A549 (cell line): ENCODE results near the gene CLK2. TPM values are rescaled to one million over a fixed set of nuclear protein-coding genes. Genes with fewer than 3 reads are reported as not detected.

Experiments
- ATAC-seq, 2 experiments: fragments of 200-7000 bp in 1 of 2; fragments of >200 bp in 1 of 2; cut with Nextera tagmentation in 1 of 2; cut with Tn5 transposase in 1 of 2; 3 replicates each; pipeline versions ENCODE4 v1.8.0 to v1.9.1; 2018 to 2020; ENCODE audit warnings: mild to moderate bottlenecking in 1 of 2, moderate library complexity in 1 of 2
- CTCF ChIA-PET: fragments of 300-600 bp; sonication (Branson Sonifier 250); formaldehyde crosslinking; extraction: SDS; loops from one replicate; lab custom pipeline; 2021; ENCODE audit warnings: antibody characterized with exemption, inconsistent platforms; lab: Yijun Ruan, JAX
- POLR2A ChIA-PET: fragments of 350-600 bp; formaldehyde crosslinking; extraction: SDS; loops from one replicate; lab custom pipeline; 2021; ENCODE audit warnings: antibody characterized with exemption, inconsistent platforms; lab: Yijun Ruan, JAX
- DNase-seq, 2 experiments: peaks; one replicate each; pipeline versions ENCODE4 v3.0.0 to v3.0.0-alpha.2; 2011 to 2016; ENCODE audit warnings: low read depth in 1 of 2, low spot score in 1 of 2
- FAIRE-seq: peaks from 2 replicates; lab custom pipeline; 2011; peaks lifted over from hg19 to GRCh38; lab: Jason Lieb, UNC
- H3K27ac ChIP-seq, 2 experiments: fragments of >200 bp; sonication (Bioruptor Twin); formaldehyde crosslinking; 3 replicates each; pipeline ENCODE4 v1.5.1; 2016 to 2017
- H3K4me1 ChIP-seq: fragments of >200 bp; sonication (Bioruptor Twin); formaldehyde crosslinking; 3 replicates; pipeline ENCODE4 v1.6.1; 2016
- H3K4me2 ChIP-seq: fragments of >200 bp; sonication (Bioruptor Twin); formaldehyde crosslinking; 3 replicates; pipeline ENCODE4 v1.6.1; 2016
- H3K4me3 ChIP-seq: fragments of >200 bp; sonication (Bioruptor Twin); formaldehyde crosslinking; 3 replicates; pipeline ENCODE4 v1.5.1; 2016
- H3K9me3 ChIP-seq: fragments of >200 bp; sonication (Bioruptor Twin); formaldehyde crosslinking; 3 replicates; pipeline ENCODE4 v1.6.1; 2016
- BHLHE40 ChIP-seq: IDR thresholded peaks from 2 replicates; pipeline ENCODE4 v1.6.1; 2012; ENCODE audit warnings: low read depth, low read length, inconsistent platforms
- CBX2 ChIP-seq: fragments of 200-600 bp; sonication (generic); IDR thresholded peaks from 2 replicates; pipeline ENCODE4 v1.6.1; 2016; ENCODE audit warnings: low read depth, mild to moderate bottlenecking, borderline replicate concordance
- CEBPB ChIP-seq, 2 experiments: fragments of >200 bp in 1 of 2; sonication (Bioruptor Twin) in 1 of 2; formaldehyde crosslinking in 1 of 2; IDR thresholded peaks; 2 replicates each; pipeline ENCODE4 v1.6.1; 2012 to 2016
- CHD4 ChIP-seq: fragments of 200-600 bp; sonication (generic); IDR thresholded peaks from 2 replicates; pipeline ENCODE4 v1.6.1; 2016; ENCODE audit warnings: antibody characterized with exemption, mild to moderate bottlenecking, borderline replicate concordance
- E2F6 ChIP-seq: IDR thresholded peaks from 2 replicates; pipeline ENCODE4 v1.6.1; 2012; ENCODE audit warnings: low read depth, borderline replicate concordance
- EP300 ChIP-seq, 2 experiments: fragments of >200 bp; sonication (Bioruptor Twin); formaldehyde crosslinking; IDR thresholded peaks; 2 replicates in 1 of 2; 3 replicates in 1 of 2; pipeline ENCODE4 v1.6.1; 2016 to 2017
- NFE2L2 ChIP-seq: fragments of 150-350 bp; conservative IDR thresholded peaks from 2 replicates; pipeline ENCODE4 v1.6.1; 2014; ENCODE audit warnings: low read length
- NR3C1 ChIP-seq: fragments of >200 bp; sonication (Bioruptor Twin); formaldehyde crosslinking; IDR thresholded peaks from 3 replicates; pipeline ENCODE4 v1.6.1; 2017
- PBX3 ChIP-seq: IDR thresholded peaks from 2 replicates; pipeline ENCODE4 v1.6.1; 2012
- RAD21 ChIP-seq, 2 experiments: fragments of >200 bp in 1 of 2; sonication (Bioruptor Twin) in 1 of 2; formaldehyde crosslinking in 1 of 2; IDR thresholded peaks in 1 of 2; conservative IDR thresholded peaks in 1 of 2; 2 replicates in 1 of 2; 3 replicates in 1 of 2; pipeline ENCODE4 v1.6.1; 2012 to 2018; ENCODE audit warnings: inconsistent platforms in 1 of 2
- RCOR1 ChIP-seq: fragments of 150-350 bp; IDR thresholded peaks from 2 replicates; pipeline ENCODE4 v1.6.1; 2014; ENCODE audit warnings: antibody characterized with exemption, low read length, low read depth
- TFCP2L1 ChIP-seq: fragments of 250-450 bp; sonication (Bioruptor Pico); IDR thresholded peaks from 2 replicates; pipeline ENCODE4 v1.5.0; 2021; ENCODE audit warnings: mild to moderate bottlenecking
- ZSCAN20 ChIP-seq: fragments of 250-450 bp; sonication (Bioruptor Pico); IDR thresholded peaks from 2 replicates; pipeline ENCODE4 v1.8.0; 2022; ENCODE audit warnings: mild to moderate bottlenecking, moderate library complexity
- WGBS: methylation state at CpG from one replicate; pipeline ENCODE4 v1.1.6; 2017; ENCODE audit errors: missing lambda C conversion rate; 5-methylcytosine and 5-hydroxymethylcytosine counted together
- polyA plus RNA-seq, 4 experiments: library from polyadenylated mRNA; depleted of rRNA in 3 of 4; stranded (reverse); fragments of >200 nt; fragmentation: RNase III in 1 of 4; extraction: RNeasy Plus Mini Kit Qiagen cat#74134 plus additional on column Dnase treatment in 1 of 4; gene quantifications; 2 replicates in 3 of 4; 3 replicates in 1 of 4; pipeline ENCODE4 v1.2.3, GENCODE V29; 2011 to 2017
- TF ChIP-seq, protein P1 (sequence below): fragments of 250-450 bp; sonication (Bioruptor Pico); IDR thresholded peaks from 2 replicates; pipeline ENCODE4 v1.5.0; 2020; ENCODE audit warnings: low read depth, mild to moderate bottlenecking, moderate library complexity
- TF ChIP-seq, protein P2 (sequence below): fragments of 200-600 bp; sonication (generic); IDR thresholded peaks from 2 replicates; pipeline ENCODE4 v1.6.1; 2016; ENCODE audit warnings: antibody characterized with exemption, mild to moderate bottlenecking, moderate library complexity
- TF ChIP-seq, protein P3 (sequence below): fragments of >200 bp; sonication (Bioruptor Twin); formaldehyde crosslinking; IDR thresholded peaks from 3 replicates; pipeline ENCODE4 v1.5.1; 2016

The CLK2 gene
- polyA plus RNA-seq, 2 of the 4 experiments (the other 2 are of a cell fraction) = 37.9 to 45.7 TPM

GRCh38 chr1:155300553-155301329 is 27.4 kb upstream of the CLK2 start:
- Histone ChIP-seq H3K4me1 (peaks cover 9% of the 10 kb centered on the region; the same call in 2 of the 3 replicates), H3K9me3 (no peaks in the 10 kb centered on the region), H3K4me3 (no peak overlapping the region), H3K27ac (no peak overlapping the region), H3K4me2 (no peak overlapping the region)
- no peak; a peak in 2 of 6 replicates for ATAC-seq
- FAIRE-seq = no peak
- no peak for DNase-seq
- CTCF ChIA-PET = interaction anchor here (0.9 to 3.5 kb wide), 8 partner anchors 13 to 50 kb away, joined by 3 to 14 read pairs (median 5); no protein-coding TSS in a partner anchor
- WGBS = 62% methylated on average over 9 of the region's 9 CpGs
- POLR2A ChIA-PET = no interaction called here
- TF ChIP-seq ZSCAN20 (no peak), CBX2 (no peak), RAD21 (conservative IDR thresholded peaks at IDR 0.05 in 1 of 2, IDR thresholded peaks at IDR 0.05 in 1 of 2) (no peak)
- TF ChIP-seq, protein P1, sequence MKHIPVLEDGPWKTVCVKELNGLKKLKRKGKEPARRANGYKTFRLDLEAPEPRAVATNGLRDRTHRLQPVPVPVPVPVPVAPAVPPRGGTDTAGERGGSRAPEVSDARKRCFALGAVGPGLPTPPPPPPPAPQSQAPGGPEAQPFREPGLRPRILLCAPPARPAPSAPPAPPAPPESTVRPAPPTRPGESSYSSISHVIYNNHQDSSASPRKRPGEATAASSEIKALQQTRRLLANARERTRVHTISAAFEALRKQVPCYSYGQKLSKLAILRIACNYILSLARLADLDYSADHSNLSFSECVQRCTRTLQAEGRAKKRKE (CRISPR knock-in tag) = no peak

GRCh38 chr1:155300024-155300423 is 26.7 kb upstream of the CLK2 start:
- WGBS = 88% methylated on average over 8 of the region's 8 CpGs
- Histone ChIP-seq H3K4me1 (0 out of 3 replicates have a peak, but pooled peaks cover 4% of the 10 kb centered on the region), H3K9me3 (no peaks in the 10 kb centered on the region), H3K4me2 (no peak overlapping the region), H3K4me3 (no peak overlapping the region), H3K27ac (no peak overlapping the region)
- CTCF ChIA-PET = interaction anchor here (0.9 to 3.5 kb wide), 7 partner anchors 16 to 49 kb away, joined by 3 to 14 read pairs (median 7); no protein-coding TSS in a partner anchor
- DNase-seq (no peak), ATAC-seq (no peak), FAIRE-seq (no peak)
- POLR2A ChIA-PET = no interaction called here
- TF ChIP-seq, protein P2, sequence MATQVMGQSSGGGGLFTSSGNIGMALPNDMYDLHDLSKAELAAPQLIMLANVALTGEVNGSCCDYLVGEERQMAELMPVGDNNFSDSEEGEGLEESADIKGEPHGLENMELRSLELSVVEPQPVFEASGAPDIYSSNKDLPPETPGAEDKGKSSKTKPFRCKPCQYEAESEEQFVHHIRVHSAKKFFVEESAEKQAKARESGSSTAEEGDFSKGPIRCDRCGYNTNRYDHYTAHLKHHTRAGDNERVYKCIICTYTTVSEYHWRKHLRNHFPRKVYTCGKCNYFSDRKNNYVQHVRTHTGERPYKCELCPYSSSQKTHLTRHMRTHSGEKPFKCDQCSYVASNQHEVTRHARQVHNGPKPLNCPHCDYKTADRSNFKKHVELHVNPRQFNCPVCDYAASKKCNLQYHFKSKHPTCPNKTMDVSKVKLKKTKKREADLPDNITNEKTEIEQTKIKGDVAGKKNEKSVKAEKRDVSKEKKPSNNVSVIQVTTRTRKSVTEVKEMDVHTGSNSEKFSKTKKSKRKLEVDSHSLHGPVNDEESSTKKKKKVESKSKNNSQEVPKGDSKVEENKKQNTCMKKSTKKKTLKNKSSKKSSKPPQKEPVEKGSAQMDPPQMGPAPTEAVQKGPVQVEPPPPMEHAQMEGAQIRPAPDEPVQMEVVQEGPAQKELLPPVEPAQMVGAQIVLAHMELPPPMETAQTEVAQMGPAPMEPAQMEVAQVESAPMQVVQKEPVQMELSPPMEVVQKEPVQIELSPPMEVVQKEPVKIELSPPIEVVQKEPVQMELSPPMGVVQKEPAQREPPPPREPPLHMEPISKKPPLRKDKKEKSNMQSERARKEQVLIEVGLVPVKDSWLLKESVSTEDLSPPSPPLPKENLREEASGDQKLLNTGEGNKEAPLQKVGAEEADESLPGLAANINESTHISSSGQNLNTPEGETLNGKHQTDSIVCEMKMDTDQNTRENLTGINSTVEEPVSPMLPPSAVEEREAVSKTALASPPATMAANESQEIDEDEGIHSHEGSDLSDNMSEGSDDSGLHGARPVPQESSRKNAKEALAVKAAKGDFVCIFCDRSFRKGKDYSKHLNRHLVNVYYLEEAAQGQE = no peak
- TF ChIP-seq CHD4 (no peak), NFE2L2 (no peak), RCOR1 (no peak), NR3C1 (no peak), PBX3 (no peak), TFCP2L1 (CRISPR knock-in tag) (no peak), E2F6 (no peak), BHLHE40 (no peak), EP300 (IDR thresholded peaks at IDR 0.05) (no peak), CEBPB (IDR thresholded peaks at IDR 0.05) (no peak)
- TF ChIP-seq, protein P3, sequence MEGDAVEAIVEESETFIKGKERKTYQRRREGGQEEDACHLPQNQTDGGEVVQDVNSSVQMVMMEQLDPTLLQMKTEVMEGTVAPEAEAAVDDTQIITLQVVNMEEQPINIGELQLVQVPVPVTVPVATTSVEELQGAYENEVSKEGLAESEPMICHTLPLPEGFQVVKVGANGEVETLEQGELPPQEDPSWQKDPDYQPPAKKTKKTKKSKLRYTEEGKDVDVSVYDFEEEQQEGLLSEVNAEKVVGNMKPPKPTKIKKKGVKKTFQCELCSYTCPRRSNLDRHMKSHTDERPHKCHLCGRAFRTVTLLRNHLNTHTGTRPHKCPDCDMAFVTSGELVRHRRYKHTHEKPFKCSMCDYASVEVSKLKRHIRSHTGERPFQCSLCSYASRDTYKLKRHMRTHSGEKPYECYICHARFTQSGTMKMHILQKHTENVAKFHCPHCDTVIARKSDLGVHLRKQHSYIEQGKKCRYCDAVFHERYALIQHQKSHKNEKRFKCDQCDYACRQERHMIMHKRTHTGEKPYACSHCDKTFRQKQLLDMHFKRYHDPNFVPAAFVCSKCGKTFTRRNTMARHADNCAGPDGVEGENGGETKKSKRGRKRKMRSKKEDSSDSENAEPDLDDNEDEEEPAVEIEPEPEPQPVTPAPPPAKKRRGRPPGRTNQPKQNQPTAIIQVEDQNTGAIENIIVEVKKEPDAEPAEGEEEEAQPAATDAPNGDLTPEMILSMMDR = no peak
